Right lobe of liver (tissue), 6 donors: ENCODE results near the gene CMPK2. TPM values are rescaled to one million over a fixed set of nuclear protein-coding genes. Genes with fewer than 3 reads are reported as not detected.

ENCODE experiments used
- ATAC-seq, 4 donors: fragments of 200-7000 bp; cut with Tn5 transposase; one replicate each; pipeline ENCODE4 v1.9.1; 2020; ENCODE audit warnings: mild to moderate bottlenecking in 4 of 4, moderate library complexity in 4 of 4
- DNase-seq, 3 donors: peaks; one replicate each; pipeline ENCODE4 v3.0.0-alpha.2; 2020
- H3K27ac ChIP-seq, 3 donors: fragments of 200-600 bp; one replicate each; pipeline ENCODE4 v1.8.0; 2022
- H3K27me3 ChIP-seq, 2 donors: fragments of 200-600 bp; one replicate each; pipeline ENCODE4 v1.8.0; 2022
- H3K36me3 ChIP-seq, 4 donors: fragments of 200-600 bp; sonication (generic) in 1 of 4; one replicate each; pipeline versions ENCODE4 v1.5.1 to v1.8.0; 2017 to 2022; ENCODE audit warnings: control low read depth in 1 of 4
- H3K4me1 ChIP-seq, 4 donors: fragments of 200-600 bp; sonication (generic) in 1 of 4; one replicate each; pipeline versions ENCODE4 v1.5.1 to v1.8.0; 2017 to 2022; ENCODE audit warnings: control low read depth in 1 of 4
- H3K4me3 ChIP-seq, 3 donors: fragments of 200-600 bp; one replicate each; pipeline ENCODE4 v1.8.0; 2022
- H3K9me3 ChIP-seq, 4 donors: fragments of 200-600 bp; sonication (generic) in 1 of 4; one replicate each; pipeline versions ENCODE4 v1.5.1 to v1.8.0; 2017 to 2022; ENCODE audit warnings: control low read depth in 1 of 4
- CTCF ChIP-seq, 4 donors: fragments of 200-600 bp in 3 of 4; fragments of 450-650 bp in 1 of 4; IDR thresholded peaks; one replicate each; pipeline versions ENCODE4 v1.5.1 to v1.8.0; 2016 to 2022; ENCODE audit warnings: antibody characterized with exemption in 4 of 4, mild to moderate bottlenecking in 2 of 4
- POLR2A ChIP-seq: fragments of 450-650 bp; IDR thresholded peaks from one replicate; pipeline ENCODE4 v1.6.1; 2017; ENCODE audit warnings: antibody characterized with exemption, mild to moderate bottlenecking
- WGBS: methylation state at CpG from one replicate; pipeline ENCODE4 v1.1.6; 2018; ENCODE audit warnings: low coverage, low lambda C conversion rate; ENCODE audit not compliant: insufficient coverage; ENCODE audit errors: missing lambda C conversion rate; 5-methylcytosine and 5-hydroxymethylcytosine counted together
- intact Hi-C, 2 donors: fragments of 100-400 bp; cut with DNase I; formaldehyde crosslinking; loops; one replicate each; pipeline versions ENCODE4 v1.11.2 to v1.14.1; 2022
- total RNA-seq, 6 experiments: library from RNA; depleted of rRNA in 2 of 6; stranded (reverse); fragments of >200 nt in 2 of 6; fragmentation: NEBNext Ultra II Directional in 3 of 6; extraction: Animal tissue kit (Norgen Biotek cat#: 25700) in 3 of 6; gene quantifications; one replicate each; pipeline versions ENCODE4 v1.1.0 to v1.2.4, GENCODE V29; 2016 to 2023
- donor health status: DM: no; HTN: yes; CAD: no.
- donor health status: DM: no; HTN: no; CAD: no.
- donor health status: DM: no; HTN: no; CAD: no.
- donor health status: DM: no; HTN: yes; CAD: no.
- donor health status: DM: no; HTN: yes; CAD: no.

CMPK2 gene
- total RNA-seq, 6 experiments from 2014 or later, result 1.9 to 5.1 (median 3.8) TPM

GRCh38 chr2:6911721-6912120 is 46.0 kb upstream of the CMPK2 start:
- Histone ChIP-seq H3K4me3 (no peak overlapping the region), H3K36me3 (no peaks in the 10 kb centered on the region), H3K9me3 (no peaks in the 10 kb centered on the region), H3K27me3 (no peaks in the 10 kb centered on the region), H3K27ac (no peak overlapping the region), H3K4me1 (no peaks in the 10 kb centered on the region)
- intact Hi-C loops, result loop anchor here in 1 of 2 donors (5.0 kb wide), 1 partner anchor 131 kb away; no protein-coding TSS in a partner anchor
- ATAC-seq (no peak), DNase-seq (no peak)
- no peak for TF ChIP-seq CTCF (IDR thresholded peaks at IDR 0.05)
- TF ChIP-seq POLR2A, result no peak

- DNase-seq, result no peak
- H3K27me3 ChIP-seq, result no peaks in the 10 kb centered on the region
- no peaks in the 10 kb centered on the region for H3K4me1 ChIP-seq
- no peak overlapping the region for H3K27ac ChIP-seq
- no peaks in the 10 kb centered on the region for H3K36me3 ChIP-seq
- intact Hi-C loops, result loop anchor here in 1 of 2 donors (5.0 kb wide), 1 partner anchor 133 kb away; no protein-coding TSS in a partner anchor
- H3K4me3 ChIP-seq, result no peak overlapping the region
- ATAC-seq, result peak in 2 of 4 donors; percentile 34 to 42
- H3K9me3 ChIP-seq, result no peaks in the 10 kb centered on the region
- TF ChIP-seq CTCF (IDR thresholded peaks at IDR 0.05) (no peak), POLR2A (no peak)
- 63% methylated on average over 8 of the region's 8 CpGs for WGBS
Measured at GRCh38 chr2:6909431-6910385, 44.0 kb upstream of the CMPK2 start.

GRCh38 chr2:6908291-6908690 is 42.6 kb upstream of the CMPK2 start:
- Histone ChIP-seq H3K4me3 (no peak overlapping the region), H3K9me3 (no peaks in the 10 kb centered on the region), H3K36me3 (no peaks in the 10 kb centered on the region), H3K27me3 (no peaks in the 10 kb centered on the region), H3K4me1 (no peaks in the 10 kb centered on the region), H3K27ac (no peak overlapping the region)
- intact Hi-C loops, result no loop called here
- no peak for ATAC-seq
- DNase-seq, result no peak
- 77% methylated on average over 2 of the region's 2 CpGs for WGBS
- TF ChIP-seq CTCF (IDR thresholded peaks at IDR 0.05), result no peak

GRCh38 chr2:6906165-6906741 is 40.5 kb upstream of the CMPK2 start:
- no peaks in the 10 kb centered on the region for H3K9me3 ChIP-seq
- no peak for ATAC-seq
- TF ChIP-seq POLR2A (no peak), CTCF (IDR thresholded peaks at IDR 0.05) (no peak)
- no peak overlapping the region for H3K4me3 ChIP-seq
- H3K4me1 ChIP-seq, result no peaks in the 10 kb centered on the region
- H3K36me3 ChIP-seq, result no peaks in the 10 kb centered on the region
- intact Hi-C loops, result no loop called here
- DNase-seq, result no peak
- no peaks in the 10 kb centered on the region for H3K27me3 ChIP-seq
- no peak overlapping the region for H3K27ac ChIP-seq
- 60% methylated on average over 1 of the region's 1 CpG for WGBS
